Adrenal gland (tissue), 12 donors: ENCODE results near the gene GSK3B. TPM values are rescaled to one million over a fixed set of nuclear protein-coding genes. Genes with fewer than 3 reads are reported as not detected.

Experiments used
- DNase-seq, 7 donors: peaks; one replicate each; pipeline ENCODE4 v3.0.0-alpha.2; 2019 to 2020
- H3K27ac ChIP-seq, 5 donors: fragments of 200-600 bp; sonication (generic) in 4 of 5; 1 replicate in 3 of 5; 2 replicates in 2 of 5; pipeline versions ENCODE4 v1.5.1 to v1.8.0; 2016 to 2020; ENCODE audit warnings: mild to moderate bottlenecking in 1 of 5
- H3K27me3 ChIP-seq: fragments of 200-600 bp; 2 replicates; pipeline ENCODE4 v1.8.0; 2021
- H3K36me3 ChIP-seq, 2 donors: fragments of 200-600 bp; replicated peaks in 1 of 2; 1 replicate in 1 of 2; 2 replicates in 1 of 2; pipeline versions ENCODE4 v1.5.1 to v1.8.0; 2018 to 2022
- H3K4me1 ChIP-seq, 2 donors: fragments of 200-600 bp; replicated peaks in 1 of 2; 1 replicate in 1 of 2; 2 replicates in 1 of 2; pipeline versions ENCODE4 v1.5.1 to v1.8.0; 2018 to 2021
- H3K4me3 ChIP-seq, 4 donors: fragments of 200-600 bp; sonication (generic) in 3 of 4; one replicate each; pipeline ENCODE4 v1.5.1; 2016 to 2018
- H3K9me3 ChIP-seq, 3 donors: fragments of 200-600 bp; sonication (generic) in 1 of 3; replicated peaks in 1 of 3; 1 replicate in 2 of 3; 2 replicates in 1 of 3; pipeline versions ENCODE4 v1.5.1 to v1.8.0; 2016 to 2021
- CTCF ChIP-seq, 6 experiments: fragments of 450-650 bp in 4 of 6; fragments of 200-600 bp in 2 of 6; sonication (generic) in 1 of 6; IDR thresholded peaks; 1 replicate in 5 of 6; 2 replicates in 1 of 6; pipeline versions ENCODE4 v1.5.1 to v1.8.0; 2016 to 2021; ENCODE audit warnings: antibody characterized with exemption in 6 of 6, mild to moderate bottlenecking in 2 of 6, moderate library complexity in 1 of 6
- POLR2A ChIP-seq, 2 donors: fragments of 450-650 bp; IDR thresholded peaks; one replicate each; pipeline ENCODE4 v1.6.1; 2017; ENCODE audit warnings: antibody characterized with exemption in 2 of 2, mild to moderate bottlenecking in 2 of 2, moderate library complexity in 1 of 2
- WGBS, 4 donors: extraction: QIAGEN DNeasy Blood & Tissue Kit in 2 of 4; methylation state at CpG; one replicate each; pipeline versions ENCODE4 v1.1.5 to v1.1.7; 2013 to 2017; 5-methylcytosine and 5-hydroxymethylcytosine counted together
- intact Hi-C, 2 donors: fragments of 100-400 bp; cut with DNase I; formaldehyde crosslinking; loops; one replicate each; pipeline versions ENCODE4 v1.14.1 to v1.15.0; 2022 to 2023
- polyA plus RNA-seq, 3 donors: library from polyadenylated mRNA; stranded (reverse); fragments of 200-250 nt in 2 of 3; fragments of 350-450 nt in 1 of 3; fragmentation: Illumina TruSeq in 1 of 3; extraction: RNeasy Lipid Tissue Mini Kit (QIAGEN cat#74804) in 1 of 3; gene quantifications; one replicate each; pipeline ENCODE4 v1.2.3, GENCODE V29; 2013 to 2014
- total RNA-seq, 9 donors: library from RNA; depleted of rRNA in 4 of 9; stranded (reverse); fragments of >200 nt in 4 of 9; fragments of 120-200 nt in 1 of 9; fragmentation: NEBNext Ultra II Directional in 1 of 9; extraction: Animal tissue kit (Norgen Biotek cat#: 25700) in 1 of 9; gene quantifications; one replicate each; pipeline versions ENCODE4 v1.1.0 to v1.2.4, GENCODE V29; 2013 to 2023
- donor health status: healthy with polysubstance abuse.
- donor health status: Bipolar disorder and iron deficiency.
- donor health status: DM: yes; HTN: yes; CAD: no.
- donor health status: DM: no; HTN: no; CAD: no.
- donor health status: DM: no; HTN: no; CAD: no.
- donor health status: DM: yes; HTN: yes; CAD: no.

The GSK3B gene
- total and polyA plus RNA-seq, 12 donors: 10.0 to 63.7 (median 44.8) TPM

- intact Hi-C loops: no loop called here
- H3K4me3 ChIP-seq: no peak within 1 kb of the TSS
- 85 to 92% (median 89%) methylated on average over 10 of the region's 10 CpGs for WGBS, 4 donors
- H3K27ac ChIP-seq: no peak within 1 kb of the TSS
- no peak for DNase-seq
- TF ChIP-seq CTCF (IDR thresholded peaks at IDR 0.05): no peak
- no peak for TF ChIP-seq POLR2A (IDR thresholded peaks at IDR 0.05)
- no peaks in the 10 kb centered on the region for H3K9me3 ChIP-seq
- H3K4me1 ChIP-seq: peaks cover 6% of the 10 kb centered on the region in 2 donors
- H3K36me3 ChIP-seq: no peaks in the 10 kb centered on the region
- H3K27me3 ChIP-seq: no peaks in the 10 kb centered on the region
These were observed 312.7 kb downstream of the GSK3B start, which contains the start of gene NR1I2 for GRCh38 chr3:119781330-119782198. Gene NR1I2 (plus strand): TSS chr3:119782101.

GRCh38 chr3:119779731-119780383 is 314.4 kb downstream of the GSK3B start:
- Histone ChIP-seq H3K9me3 (no peaks in the 10 kb centered on the region), H3K27ac (peak overlapping the region in 3 of 5 donors; percentile 28 to 52 (median 33)), H3K36me3 (no peaks in the 10 kb centered on the region), H3K27me3 (no peaks in the 10 kb centered on the region), H3K4me1 (peaks cover 6% of the 10 kb centered on the region in 2 donors), H3K4me3 (no peak overlapping the region)
- DNase-seq: peak in 1 of 7 donors; percentile 16
- intact Hi-C loops: no loop called here
- 53 to 64% (median 59%) methylated on average over 2 of the region's 2 CpGs for WGBS, 4 donors
- TF ChIP-seq CTCF (IDR thresholded peaks at IDR 0.05) (no peak), POLR2A (IDR thresholded peaks at IDR 0.05) (no peak)

- Histone ChIP-seq H3K27ac (no peak overlapping the region), H3K36me3 (no peaks in the 10 kb centered on the region), H3K27me3 (no peaks in the 10 kb centered on the region), H3K9me3 (no peaks in the 10 kb centered on the region), H3K4me1 (peaks cover 6% of the 10 kb centered on the region in 2 donors), H3K4me3 (no peak overlapping the region)
- no peak for DNase-seq
- TF ChIP-seq POLR2A (IDR thresholded peaks at IDR 0.05) (no peak), CTCF (IDR thresholded peaks at IDR 0.05) (no peak)
- 88 to 97% (median 90%) methylated on average over 2 of the region's 2 CpGs for WGBS, 4 donors
- intact Hi-C loops: no loop called here
These were observed 315.4 kb downstream of the GSK3B start for GRCh38 chr3:119778811-119779210.

- TF ChIP-seq POLR2A (IDR thresholded peaks at IDR 0.05): no peak
- no peak for TF ChIP-seq CTCF (IDR thresholded peaks at IDR 0.05)
- Histone ChIP-seq H3K4me3 (no peak overlapping the region), H3K4me1 (peaks cover 6% of the 10 kb centered on the region in 2 donors), H3K9me3 (no peaks in the 10 kb centered on the region), H3K27me3 (no peaks in the 10 kb centered on the region), H3K36me3 (no peaks in the 10 kb centered on the region), H3K27ac (no peak overlapping the region)
- DNase-seq: no peak
- intact Hi-C loops: no loop called here
- WGBS, 4 donors: 93 to 100% (median 94%) methylated on average over 1 of the region's 1 CpG
These were observed 316.1 kb downstream of the GSK3B start for GRCh38 chr3:119778176-119778575.
